HG03442 (cell line): ENCODE measurements around the gene TNPO2.
"Not testable (repeated sequence)": the region's sequence is repeated elsewhere in the genome, so short reads cannot be mapped to it uniquely, and the experiment has no call there.

Experiments
- ATAC-seq: cut with Tn5 transposase; IDR thresholded peaks from one replicate; pipeline ENCODE4 v1.9.1; 2021; ENCODE audit warnings: mild to moderate bottlenecking, moderate library complexity; ENCODE audit not compliant: unreplicated experiment

TNPO2 gene

DNA sequence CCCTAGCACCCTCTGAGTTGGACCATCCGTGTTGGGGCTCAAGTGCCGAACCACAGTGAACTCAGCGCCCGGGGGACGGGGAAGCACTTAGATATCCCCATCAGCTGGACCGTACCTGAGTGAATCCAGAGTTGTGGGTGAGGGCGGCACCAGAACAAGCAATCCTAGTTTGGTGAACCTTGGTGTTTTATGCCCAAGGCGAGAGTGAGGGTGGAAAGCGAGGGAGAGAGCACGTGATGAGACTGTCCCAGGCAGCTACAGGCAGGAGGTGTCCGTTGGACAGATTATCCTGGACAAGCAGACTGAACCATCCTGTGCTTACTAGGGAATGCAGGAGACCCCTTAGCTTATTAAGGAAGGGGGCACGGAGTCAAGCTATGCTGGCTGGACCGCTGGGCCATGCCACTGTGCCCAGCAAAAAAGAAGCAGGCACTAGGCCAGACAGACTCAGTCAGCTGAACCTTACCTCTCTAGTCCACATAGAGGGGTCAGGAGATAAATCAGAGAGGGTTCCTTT is 14.2 kb upstream of the TNPO2 start:
- ATAC-seq, result no peak

DNA sequence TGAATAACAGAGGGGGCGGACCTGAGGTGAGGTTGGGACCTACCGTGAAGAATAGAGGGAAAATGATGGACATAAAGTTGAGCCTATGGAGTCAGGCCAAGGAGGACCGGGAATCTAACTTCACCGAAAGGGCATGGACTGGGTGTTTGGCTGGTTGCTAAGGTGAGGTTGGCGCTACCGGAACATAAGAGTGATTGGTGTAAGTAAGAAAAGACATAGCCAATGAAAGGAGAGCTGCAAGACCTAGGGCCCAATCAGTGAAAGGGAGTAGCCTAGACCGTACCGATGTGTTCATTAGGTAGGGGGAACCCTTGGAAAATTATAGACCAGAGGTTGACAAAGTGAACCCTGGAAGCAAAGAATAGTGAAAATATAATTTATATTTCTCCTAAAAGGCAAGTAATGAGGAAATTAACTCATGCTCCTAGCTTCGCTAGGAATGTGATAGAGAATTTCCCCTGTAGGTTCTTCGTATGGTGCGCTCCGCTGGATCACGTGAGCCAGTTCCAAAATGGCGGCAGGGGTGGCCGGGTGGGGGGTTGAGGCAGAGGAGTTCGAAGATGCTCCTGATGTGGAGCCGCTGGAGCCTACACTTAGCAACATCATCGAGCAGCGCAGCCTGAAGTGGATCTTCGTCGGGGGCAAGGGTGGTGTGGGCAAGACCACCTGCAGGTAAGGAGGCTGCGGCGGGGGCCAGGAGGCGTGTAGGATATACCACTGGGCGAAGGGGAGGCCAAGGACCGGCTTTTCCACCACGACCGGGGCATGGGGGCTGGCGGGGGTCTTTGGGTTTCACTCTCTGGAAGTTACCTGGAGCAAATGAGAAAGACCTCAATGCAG is 13.5 kb upstream of the TNPO2 start, which contains the start of gene GET3:
GET3 (plus strand) TSS at position 503 of the 840 bp plus-strand sequence; CDS start at position 512, 9 bp downstream.
- ATAC-seq, result peak; percentile 67

- ATAC-seq, result no peak
These were observed 9.9 kb upstream of the TNPO2 start for GRCh38 chr19:12733369-12734214.

- ATAC-seq, result no peak
These were observed 7.6 kb upstream of the TNPO2 start for GRCh38 chr19:12731337-12731736.

GRCh38 chr19:12730064-12730463 is 6.3 kb upstream of the TNPO2 start:
- ATAC-seq, result no peak

DNA sequence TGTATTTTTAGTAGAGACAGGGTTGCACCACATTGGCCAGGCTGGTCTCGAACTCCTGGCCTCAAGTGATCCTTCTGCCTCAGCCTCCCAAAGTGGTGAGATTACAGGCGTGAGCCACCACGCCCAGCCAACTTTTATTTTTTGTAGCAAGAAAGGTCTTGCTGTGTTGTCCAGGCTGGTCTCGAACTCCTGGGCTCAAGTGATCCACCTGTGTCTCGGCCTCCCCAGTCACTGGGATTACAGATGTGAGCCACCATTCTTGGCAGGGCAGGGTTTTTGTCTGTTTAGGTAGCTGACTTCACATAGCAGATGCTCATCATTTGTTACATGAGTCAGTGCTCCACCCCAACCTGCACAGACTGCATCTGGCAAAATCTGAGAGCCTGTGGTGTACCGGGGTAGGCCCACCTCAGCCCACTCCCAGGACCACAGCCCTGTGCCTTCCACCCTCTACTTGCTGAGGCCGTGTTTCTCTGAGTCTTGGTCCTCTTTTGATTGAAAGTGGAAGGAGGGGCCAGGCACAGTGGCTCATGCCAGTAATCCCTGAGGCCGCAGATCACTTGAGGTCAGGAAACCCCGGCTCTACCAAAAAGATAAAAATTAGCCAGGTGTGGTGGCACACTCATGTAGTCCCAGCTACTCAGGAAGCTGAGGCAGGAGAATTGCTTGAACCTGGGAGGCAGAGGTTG is 4.2 kb upstream of the TNPO2 start:
- ATAC-seq, result no peak

DNA sequence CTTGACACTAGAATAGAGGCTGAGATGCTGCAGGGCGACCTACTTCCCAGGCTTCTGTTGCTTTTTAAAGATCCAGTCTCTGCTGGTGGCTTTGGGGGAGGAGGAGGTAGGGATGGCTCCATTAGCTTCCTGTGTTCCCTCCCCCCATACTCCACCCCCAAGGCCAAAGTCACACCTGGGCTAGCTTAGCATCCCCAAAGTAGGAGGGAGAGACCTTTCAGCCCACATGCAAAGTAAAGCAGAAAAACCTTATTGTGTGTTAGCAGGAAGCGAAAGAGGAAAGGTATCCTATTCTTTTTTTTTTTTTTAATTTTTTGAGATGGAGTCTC is 3.2 kb upstream of the TNPO2 start:
- ATAC-seq, result no peak

DNA sequence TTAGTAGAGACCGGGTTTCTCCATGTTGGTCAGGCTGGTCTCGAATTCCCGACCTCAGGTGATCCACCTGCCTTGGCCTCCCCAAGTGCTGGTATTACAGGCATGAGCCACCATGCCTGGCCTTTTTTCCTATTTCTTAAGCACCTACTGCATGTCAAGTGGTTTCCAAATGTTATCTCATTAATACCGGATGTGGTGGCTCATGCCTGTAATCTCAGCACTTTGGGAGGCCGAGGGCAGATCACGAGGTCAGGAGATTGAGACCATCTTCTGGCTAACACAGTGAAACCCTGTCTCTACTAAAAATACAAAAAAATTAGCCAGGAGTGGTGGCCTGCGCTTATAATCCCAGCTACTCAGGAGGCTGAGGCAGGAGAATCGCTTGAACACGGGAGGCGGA is 1.9 kb upstream of the TNPO2 start:
- ATAC-seq, result not testable (repeated sequence)

DNA sequence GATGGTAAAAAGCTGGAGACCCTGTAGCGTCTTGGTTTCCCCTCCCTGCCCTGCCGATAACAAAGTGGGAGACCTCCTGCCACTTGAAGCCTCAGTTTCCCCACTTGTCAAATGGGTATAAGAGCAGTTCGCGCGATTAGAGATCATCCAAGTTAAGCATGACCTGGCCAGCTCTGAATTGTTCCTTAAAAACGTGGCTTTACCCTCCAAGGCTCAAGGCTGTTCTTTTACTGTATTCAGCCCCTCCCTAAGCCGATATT is 421 bp downstream of the TNPO2 start:
- no peak for ATAC-seq

GRCh38 chr19:12722566-12723380 is 959 bp downstream of the TNPO2 start:
- peak; percentile 81 for ATAC-seq

GRCh38 chr19:12721656-12722565 is 1.8 kb downstream of the TNPO2 start:
- ATAC-seq, result peak; percentile 23

GRCh38 chr19:12720851-12721655 is 2.7 kb downstream of the TNPO2 start:
- no peak for ATAC-seq

GRCh38 chr19:12720296-12720695 is 3.4 kb downstream of the TNPO2 start:
- ATAC-seq, result no peak

GRCh38 chr19:12715929-12716328 is 7.8 kb downstream of the TNPO2 start:
- no peak for ATAC-seq

DNA sequence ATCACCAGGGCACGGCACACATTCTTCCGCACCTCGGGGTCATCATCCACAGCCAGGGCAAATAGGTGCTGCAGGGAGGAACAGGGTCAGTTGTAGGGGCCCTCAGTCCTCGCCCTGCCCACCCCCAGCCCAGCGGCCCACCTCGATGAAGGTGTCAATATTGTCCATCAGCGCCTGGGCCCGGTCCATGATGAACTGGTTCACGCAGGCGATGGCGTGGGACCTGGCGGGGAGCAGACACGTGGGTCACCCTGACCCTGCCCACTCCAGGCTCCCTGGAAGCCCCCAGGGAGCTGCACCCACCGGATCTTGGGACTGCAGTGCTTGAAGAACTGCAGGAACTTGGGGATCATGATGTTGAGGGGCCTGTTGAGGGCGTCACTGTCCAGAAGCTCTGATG is 8.6 kb downstream of the TNPO2 start:
- no peak for ATAC-seq

- ATAC-seq, result not testable (repeated sequence)
These were observed 10.4 kb downstream of the TNPO2 start for GRCh38 chr19:12713304-12713703.

DNA sequence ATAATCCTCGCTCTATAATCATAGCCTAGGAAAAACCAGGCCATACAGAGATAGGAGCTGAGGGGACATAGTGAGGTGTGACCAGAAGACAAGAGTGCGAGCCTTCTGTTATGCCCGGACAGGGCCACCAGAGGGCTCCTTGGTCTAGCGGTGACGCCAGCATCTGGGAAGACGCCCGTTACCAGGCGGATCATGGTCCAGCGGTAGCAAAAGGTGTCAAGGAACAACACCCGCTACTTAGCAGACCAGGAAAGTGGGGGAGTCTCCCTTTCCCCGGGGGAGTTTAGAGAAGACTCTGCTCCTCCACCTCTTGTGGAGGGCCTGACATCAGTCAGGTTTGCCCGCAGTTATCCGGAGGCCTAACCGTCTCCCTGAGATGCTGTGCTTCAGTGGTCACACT is 11.7 kb downstream of the TNPO2 start:
- not testable (repeated sequence) for ATAC-seq

DNA sequence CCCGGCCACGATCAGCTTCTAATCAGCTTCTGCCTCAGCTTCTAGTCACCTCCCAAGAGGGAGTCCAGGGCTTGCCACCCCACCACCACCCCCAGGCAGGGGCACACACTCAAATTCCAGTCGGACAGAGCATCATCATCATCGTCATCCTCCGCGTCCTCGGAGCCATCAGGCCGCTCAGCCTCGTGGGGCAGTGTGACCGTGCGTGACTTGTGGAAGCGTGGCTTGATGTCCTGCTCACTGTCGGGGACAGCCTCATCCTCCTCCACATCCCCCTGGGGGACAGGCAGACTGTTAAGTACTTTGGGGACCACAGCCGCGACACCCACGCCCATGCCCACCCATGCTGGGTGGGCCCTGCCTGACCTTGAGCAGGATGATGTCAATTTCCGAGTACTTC is 12.5 kb downstream of the TNPO2 start:
- no peak for ATAC-seq

DNA sequence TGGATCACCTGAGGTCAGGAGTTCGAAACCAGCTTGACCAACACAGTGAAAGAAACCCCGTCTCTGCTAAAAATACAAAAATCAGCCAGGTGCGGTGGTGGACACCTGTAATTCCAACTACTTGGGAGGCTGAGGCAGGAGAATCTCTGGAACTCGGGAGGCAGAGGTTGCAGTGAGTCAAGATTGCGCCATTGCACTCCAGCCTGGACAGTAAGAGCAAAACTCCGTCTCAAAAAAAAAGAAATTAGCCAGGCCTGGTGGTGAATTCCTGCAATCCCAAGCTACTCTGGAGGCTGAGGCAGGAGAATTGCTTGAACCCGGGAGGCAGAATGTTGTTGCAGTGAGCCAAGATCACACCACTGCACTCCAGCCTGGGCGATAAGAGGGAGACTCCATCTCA is 15.1 kb downstream of the TNPO2 start:
- no peak for ATAC-seq
